CD4-positive, alpha-beta T cell treated with Interleukin-6 at 100 ng/mL for 8 hours (primary cell): ENCODE measurements around the gene TMEM52B.
"Not testable (repeated sequence)": the region's sequence is repeated elsewhere in the genome, so short reads cannot be mapped to it uniquely, and the experiment has no call there.

ENCODE experiments used
- DNase-seq: peaks from one replicate; pipeline ENCODE4 v3.0.0-alpha.2; 2020; ENCODE audit warnings: mixed read lengths, low spot score

Gene TMEM52B

GRCh38 chr12:10171973-10172728, 6.7 kb upstream of the TMEM52B start, which contains the start of gene OLR1:
OLR1 (minus strand) TSS chr12:10172132; CDS start chr12:10172077, 55 bp downstream.
- DNase-seq: no peak

GRCh38 chr12:10174986-10175614, 3.7 kb upstream of the TMEM52B start:
- no peak for DNase-seq

- DNase-seq: no peak
These were observed 2.8 kb upstream of the TMEM52B start for GRCh38 chr12:10175846-10176636.

- DNase-seq: no peak
These were observed 947 bp downstream of the TMEM52B start for GRCh38 chr12:10179776-10180181.

GRCh38 chr12:10182354-10183049, 3.7 kb downstream of the TMEM52B start:
- no peak for DNase-seq

- no peak for DNase-seq
These were observed 5.5 kb downstream of the TMEM52B start for GRCh38 chr12:10184261-10184843.

- no peak for DNase-seq
These were observed 7.5 kb downstream of the TMEM52B start for GRCh38 chr12:10186299-10186698.

GRCh38 chr12:10186958-10187357, 8.1 kb downstream of the TMEM52B start:
- not testable (repeated sequence) for DNase-seq

- DNase-seq: no peak
These were observed 10.8 kb downstream of the TMEM52B start for GRCh38 chr12:10189653-10190052.

- peak; percentile 56 for DNase-seq
These were observed 11.9 kb downstream of the TMEM52B start for GRCh38 chr12:10190558-10191388.

GRCh38 chr12:10191865-10192264, 13.0 kb downstream of the TMEM52B start:
- no peak for DNase-seq

- DNase-seq: no peak
These were observed 15.4 kb downstream of the TMEM52B start for GRCh38 chr12:10194160-10194670.

- no peak for DNase-seq
These were observed 17.4 kb downstream of the TMEM52B start for GRCh38 chr12:10196210-10196609.

GRCh38 chr12:10197879-10198278, 19.0 kb downstream of the TMEM52B start:
- no peak for DNase-seq

- DNase-seq: not testable (repeated sequence)
These were observed 25.7 kb downstream of the TMEM52B start for GRCh38 chr12:10204495-10204894.

- DNase-seq: no peak
These were observed 26.5 kb downstream of the TMEM52B start for GRCh38 chr12:10205220-10205807.

- DNase-seq: no peak
These were observed 28.3 kb downstream of the TMEM52B start for GRCh38 chr12:10207136-10207535.

GRCh38 chr12:10210225-10210624, 31.4 kb downstream of the TMEM52B start:
- DNase-seq: no peak

- no peak for DNase-seq
These were observed 32.5 kb downstream of the TMEM52B start for GRCh38 chr12:10211101-10211939.
